Measurements from ENCODE around the gene GPAT2.
"Not testable (repeated sequence)": the region's sequence is repeated elsewhere in the genome, so short reads cannot be mapped to it uniquely, and the experiment has no call there.

GPAT2 gene

GRCh38 chr2:96074156-96074555, 39.4 kb upstream of the GPAT2 start:
- DNase-seq (ENCODE audit: low read depth): no peak
- no peak for TF ChIP-seq CTCF (IDR thresholded peaks at IDR 0.05; ENCODE audit: control insufficient read depth, extremely low read depth, insufficient read depth)
- no peak overlapping the region for H3K4me3 ChIP-seq (ENCODE audit: low read depth, low read length)

DNA sequence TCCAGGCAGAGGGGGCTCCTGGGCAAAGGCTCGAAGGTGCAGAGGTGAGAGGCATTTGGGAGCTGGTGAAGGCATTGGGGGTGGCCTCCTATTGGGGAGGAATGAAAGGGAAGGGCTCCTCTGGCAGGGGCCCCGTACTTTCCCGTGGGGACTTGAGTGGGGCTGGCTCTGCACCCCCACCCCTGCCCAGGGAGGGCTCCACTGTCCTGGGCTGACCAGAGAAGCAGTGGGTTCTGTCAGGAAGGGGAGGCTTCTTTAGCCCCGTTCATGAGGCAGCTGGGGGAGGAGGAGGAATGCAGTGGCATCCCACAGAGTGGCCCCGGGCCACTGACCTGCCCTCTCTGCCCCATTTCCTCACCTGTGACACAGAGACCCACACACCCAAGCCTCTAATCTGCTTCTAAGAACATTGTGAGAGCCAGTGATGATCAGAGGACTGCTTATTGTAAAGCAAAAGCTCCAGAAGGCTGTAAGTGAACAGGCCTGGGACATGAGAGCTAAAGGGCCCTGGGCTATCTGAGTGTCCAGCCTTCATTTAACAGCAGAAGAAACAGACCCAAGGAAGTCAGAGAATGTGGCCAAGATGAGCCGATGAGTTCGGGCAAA, 38.6 kb upstream of the GPAT2 start:
- no peak for TF ChIP-seq CTCF (IDR thresholded peaks at IDR 0.05; ENCODE audit: control insufficient read depth, extremely low read depth, insufficient read depth)
- DNase-seq (ENCODE audit: low read depth): no peak

GRCh38 chr2:96072746-96073145, 38.0 kb upstream of the GPAT2 start:
- DNase-seq (ENCODE audit: low read depth): no peak
- no peak for TF ChIP-seq CTCF (IDR thresholded peaks at IDR 0.05; ENCODE audit: control insufficient read depth, extremely low read depth, insufficient read depth)
- no peak overlapping the region for H3K4me3 ChIP-seq (ENCODE audit: low read depth, low read length)

More for the DNA sequence above, 38.6 kb upstream of the GPAT2 start:
- no peak overlapping the region for H3K4me3 ChIP-seq (ENCODE audit: low read depth, low read length)

DNA sequence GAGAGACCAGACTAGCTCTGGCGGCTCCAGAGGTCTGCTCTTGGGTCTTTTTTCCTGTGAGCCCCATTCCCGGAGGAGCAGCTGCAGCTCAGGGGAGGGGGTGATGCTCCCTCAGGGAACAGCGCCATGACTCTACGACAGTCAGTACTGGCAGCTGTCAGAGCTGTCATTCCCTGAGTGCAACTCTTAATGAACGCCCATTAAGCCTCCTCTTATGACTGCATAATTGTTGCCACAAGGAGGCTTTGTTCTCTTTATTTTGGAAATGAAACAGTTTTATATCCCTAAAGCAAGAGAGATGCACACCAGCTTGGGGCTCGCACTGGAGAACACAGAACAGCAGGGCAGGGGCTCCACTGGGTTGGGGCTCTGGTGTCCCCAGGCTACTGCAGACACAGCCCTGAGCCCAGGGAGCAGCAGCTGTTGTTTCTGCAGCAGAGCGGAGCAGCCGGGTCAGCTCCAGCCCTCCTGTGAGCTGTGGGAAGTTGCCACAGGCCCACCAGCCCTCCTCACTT, 37.3 kb upstream of the GPAT2 start:
- not testable (repeated sequence) for DNase-seq (ENCODE audit: low read depth); H3K4me3 ChIP-seq (ENCODE audit: low read depth, low read length)

DNA sequence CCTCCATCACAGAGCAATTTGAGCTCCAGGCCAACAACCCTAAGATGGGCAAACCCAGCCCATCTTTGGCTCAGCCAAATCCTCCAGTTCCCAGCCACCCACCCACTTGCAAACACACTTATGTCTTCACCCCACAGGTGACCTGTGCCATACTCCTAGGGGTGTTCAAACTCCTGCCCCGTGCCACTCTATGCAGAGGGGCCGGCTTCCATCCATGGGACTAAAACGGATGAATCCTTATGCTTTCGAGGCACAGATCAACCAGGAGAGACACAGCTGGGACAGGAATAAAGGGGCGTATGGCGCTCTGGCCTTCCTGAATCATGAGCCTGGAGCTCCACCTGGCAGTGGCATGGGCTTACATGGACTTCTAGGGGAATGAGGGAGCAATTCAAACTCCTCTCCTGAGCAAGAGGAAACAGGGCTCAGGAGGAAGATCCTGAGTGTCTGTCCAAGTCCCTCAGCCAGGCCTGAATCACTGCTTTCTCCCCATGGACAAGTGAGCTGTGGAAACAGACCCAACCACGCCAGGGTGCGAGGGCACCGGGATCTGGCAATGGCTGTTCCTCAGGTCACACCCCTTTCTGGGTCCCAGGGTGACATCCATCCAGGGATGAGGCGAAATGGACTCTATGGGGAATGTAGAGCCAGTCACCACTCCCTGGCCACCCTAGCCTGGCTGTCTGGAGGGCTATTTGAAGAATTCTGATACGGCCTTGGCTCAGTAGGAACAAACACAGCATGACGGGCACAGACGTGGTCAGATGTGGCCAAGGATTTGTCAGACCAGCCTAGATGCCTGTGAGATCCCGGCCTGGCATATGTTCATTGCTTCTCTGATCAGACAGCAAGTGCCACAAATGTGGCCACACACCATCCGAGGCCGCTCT, 36.6 kb upstream of the GPAT2 start:
- H3K4me3 ChIP-seq (ENCODE audit: low read depth, low read length); DNase-seq (ENCODE audit: low read depth): not testable (repeated sequence)

DNA sequence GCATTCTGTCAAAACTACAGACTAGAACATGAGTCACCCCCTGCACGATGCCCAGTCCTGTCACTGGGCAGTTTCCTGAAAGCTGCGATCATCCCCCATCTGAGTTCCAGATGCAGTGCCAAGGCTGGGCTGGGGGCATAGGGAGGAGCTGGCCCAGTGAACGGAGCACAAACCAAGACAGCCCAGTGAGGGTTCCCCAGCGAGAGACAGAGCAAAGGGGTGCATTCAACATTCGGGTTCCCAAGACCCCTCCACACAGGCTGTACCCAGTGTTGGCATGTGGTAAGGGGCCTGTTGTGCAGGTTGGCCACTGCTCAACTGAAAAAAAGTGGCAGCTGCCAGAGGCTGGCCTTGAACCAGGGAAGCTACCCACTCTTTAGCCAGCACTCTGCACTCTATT, 35.6 kb upstream of the GPAT2 start:
- not testable (repeated sequence) for DNase-seq (ENCODE audit: low read depth); H3K4me3 ChIP-seq (ENCODE audit: low read depth, low read length)

GRCh38 chr2:96069878-96070277, 35.2 kb upstream of the GPAT2 start:
- H3K4me3 ChIP-seq (ENCODE audit: low read depth, low read length); DNase-seq (ENCODE audit: low read depth): not testable (repeated sequence)

DNA sequence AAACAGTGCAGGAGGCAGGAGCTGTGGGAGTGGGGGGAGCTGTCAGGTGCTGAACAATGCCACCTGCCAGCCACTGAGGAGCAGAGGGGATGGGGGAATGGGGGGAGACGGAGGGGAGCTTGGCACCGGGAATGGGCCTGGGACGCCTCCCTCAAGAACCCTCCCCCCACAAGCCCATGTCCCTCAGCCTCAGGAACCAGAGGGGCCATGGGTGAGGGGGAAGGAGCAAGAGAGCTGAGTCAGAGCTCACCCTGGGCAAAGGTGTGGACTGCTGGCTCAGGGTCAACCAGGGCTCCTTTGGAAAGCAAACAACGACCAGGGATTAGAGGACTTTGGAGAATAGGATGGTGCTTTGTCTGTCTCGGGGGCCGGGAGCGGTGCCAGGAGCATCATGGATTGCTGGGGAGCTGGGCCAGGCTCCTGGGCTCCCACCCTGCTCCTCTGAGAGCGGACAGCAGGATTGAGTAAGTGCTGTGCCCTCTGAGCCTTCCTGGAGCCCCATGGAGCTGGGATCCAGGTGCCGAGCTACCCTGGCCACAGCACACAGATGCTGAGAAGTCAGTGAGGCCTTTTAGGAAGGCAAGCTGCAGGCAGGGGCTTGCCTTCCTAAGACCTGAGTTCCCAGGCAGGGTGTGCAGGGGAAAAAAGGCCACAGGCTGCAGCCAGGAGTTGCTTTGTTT, 33.3 kb upstream of the GPAT2 start:
- not testable (repeated sequence) for DNase-seq (ENCODE audit: low read depth); H3K4me3 ChIP-seq (ENCODE audit: low read depth, low read length)

- not testable (repeated sequence) for DNase-seq (ENCODE audit: low read depth); H3K4me3 ChIP-seq (ENCODE audit: low read depth, low read length)
Observed at GRCh38 chr2:96067098-96067660, 32.5 kb upstream of the GPAT2 start.

GRCh38 chr2:96066511-96066910, 31.8 kb upstream of the GPAT2 start:
- H3K4me3 ChIP-seq (ENCODE audit: low read depth, low read length); DNase-seq (ENCODE audit: low read depth): not testable (repeated sequence)

GRCh38 chr2:96065954-96066353, 31.2 kb upstream of the GPAT2 start:
- not testable (repeated sequence) for H3K4me3 ChIP-seq (ENCODE audit: low read depth, low read length); DNase-seq (ENCODE audit: low read depth)

Measured in LNCaP clone FGC (cell line).